Liver (tissue), 9 donors: ENCODE data around the gene SCNN1A. TPM values are rescaled to one million over a fixed set of nuclear protein-coding genes. Genes with fewer than 3 reads are reported as not detected.

ENCODE experiments used
- DNase-seq: peaks from one replicate; pipeline ENCODE4 v3.0.0-alpha.2; 2017; ENCODE audit warnings: low spot score
- H3K27ac ChIP-seq, 2 donors: one replicate each; pipeline ENCODE4 v1.7.0; 2013; ENCODE audit warnings: inconsistent platforms in 2 of 2, low read length in 2 of 2, control low read depth in 1 of 2, low read depth in 1 of 2, mild to moderate bottlenecking in 1 of 2
- H3K27me3 ChIP-seq, 4 donors: one replicate each; pipeline versions ENCODE4 v1.6.1 to v1.7.0; 2013; ENCODE audit warnings: low read length in 3 of 4, inconsistent platforms in 1 of 4, mild to moderate bottlenecking in 1 of 4, moderate library complexity in 1 of 4; ENCODE audit not compliant: control insufficient read depth in 4 of 4, insufficient read depth in 4 of 4
- H3K36me3 ChIP-seq, 4 donors: one replicate each; pipeline versions ENCODE4 v1.6.1 to v1.7.0; 2013; ENCODE audit warnings: low read length in 3 of 4, mild to moderate bottlenecking in 3 of 4, low read depth in 1 of 4, moderate library complexity in 1 of 4; ENCODE audit not compliant: control insufficient read depth in 4 of 4, insufficient read depth in 3 of 4
- H3K4me1 ChIP-seq, 4 donors: one replicate each; pipeline versions ENCODE4 v1.6.1 to v1.7.0; 2013; ENCODE audit warnings: low read length in 3 of 4, mild to moderate bottlenecking in 3 of 4, moderate library complexity in 1 of 4; ENCODE audit not compliant: control insufficient read depth in 4 of 4, insufficient read depth in 4 of 4
- H3K4me3 ChIP-seq, 3 donors: one replicate each; pipeline versions ENCODE4 v1.6.1 to v1.7.0; 2013; ENCODE audit warnings: low read length in 3 of 3, control low read depth in 1 of 3, low read depth in 1 of 3, mild to moderate bottlenecking in 1 of 3
- H3K9ac ChIP-seq, 2 donors: one replicate each; pipeline ENCODE4 v1.7.0; 2013; ENCODE audit warnings: low read length in 2 of 2, mild to moderate bottlenecking in 2 of 2, moderate library complexity in 2 of 2, control low read depth in 1 of 2, low read depth in 1 of 2
- H3K9me3 ChIP-seq, 4 donors: one replicate each; pipeline versions ENCODE4 v1.6.1 to v1.7.0; 2013; ENCODE audit warnings: low read length in 3 of 4; ENCODE audit not compliant: control insufficient read depth in 4 of 4
- CTCF ChIP-seq: fragments of 150-350 bp; IDR thresholded peaks from 2 replicates; pipeline ENCODE4 v1.5.1; 2017; ENCODE audit warnings: improper control_type of control experiment, low read depth, low read length; ENCODE audit not compliant: missing input control
- EGR1 ChIP-seq, 2 donors: IDR thresholded peaks; 2 replicates each; pipeline ENCODE4 v1.6.1; 2016 to 2018; ENCODE audit warnings: antibody characterized with exemption in 2 of 2, low read depth in 2 of 2
- FOXA1 ChIP-seq: IDR thresholded peaks from 2 replicates; pipeline ENCODE4 v1.6.1; 2016; ENCODE audit warnings: antibody characterized with exemption
- FOXA2 ChIP-seq: IDR thresholded peaks from 2 replicates; pipeline ENCODE4 v1.6.1; 2016; ENCODE audit warnings: antibody characterized with exemption
- GABPA ChIP-seq, 2 donors: IDR thresholded peaks in 1 of 2; conservative IDR thresholded peaks in 1 of 2; 2 replicates each; pipeline ENCODE4 v1.6.1; 2016; ENCODE audit warnings: antibody characterized with exemption in 2 of 2, mild to moderate bottlenecking in 1 of 2, moderate library complexity in 1 of 2
- HNF4A ChIP-seq, 2 donors: conservative IDR thresholded peaks; 2 replicates each; pipeline ENCODE4 v1.6.1; 2016; ENCODE audit warnings: antibody characterized with exemption in 2 of 2, mild to moderate bottlenecking in 2 of 2
- HNF4G ChIP-seq: IDR thresholded peaks from 2 replicates; pipeline ENCODE4 v1.6.1; 2016; ENCODE audit warnings: antibody characterized with exemption
- JUND ChIP-seq, 2 donors: IDR thresholded peaks; 2 replicates each; pipeline ENCODE4 v1.6.1; 2016; ENCODE audit warnings: antibody characterized with exemption in 2 of 2
- NR2F2 ChIP-seq: IDR thresholded peaks from 2 replicates; pipeline ENCODE4 v1.6.1; 2016; ENCODE audit warnings: antibody characterized with exemption
- RAD21 ChIP-seq, 2 donors: IDR thresholded peaks; 2 replicates each; pipeline ENCODE4 v1.6.1; 2016; ENCODE audit warnings: antibody characterized with exemption in 2 of 2, mild to moderate bottlenecking in 2 of 2
- RXRA ChIP-seq, 2 donors: IDR thresholded peaks; 2 replicates each; pipeline ENCODE4 v1.6.1; 2017 to 2018; ENCODE audit warnings: antibody characterized with exemption in 2 of 2, mild to moderate bottlenecking in 1 of 2
- SP1 ChIP-seq: IDR thresholded peaks from 2 replicates; pipeline ENCODE4 v1.6.1; 2018; ENCODE audit warnings: antibody characterized with exemption, mild to moderate bottlenecking
- TAF1 ChIP-seq: conservative IDR thresholded peaks from 2 replicates; pipeline ENCODE4 v1.6.1; 2016; ENCODE audit warnings: antibody characterized with exemption, mild to moderate bottlenecking
- YY1 ChIP-seq: IDR thresholded peaks from 2 replicates; pipeline ENCODE4 v1.6.1; 2016; ENCODE audit warnings: antibody characterized with exemption, mild to moderate bottlenecking
- WGBS: extraction: QIAGEN DNeasy Blood & Tissue Kit; methylation state at CpG from one replicate; pipeline ENCODE4 v1.1.7; 2013; 5-methylcytosine and 5-hydroxymethylcytosine counted together
- polyA plus RNA-seq, 2 donors: library from polyadenylated mRNA; stranded (reverse) in 1 of 2; unstranded in 1 of 2; fragments of 200-250 nt in 1 of 2; fragments of >200 nt in 1 of 2; fragmentation: Nextera tagmentation in 1 of 2; extraction: Ambion mirVana in 1 of 2; gene quantifications; one replicate each; pipeline versions ENCODE4 v1.2.1 to v1.2.3, GENCODE V29; 2013 to 2015
- total RNA-seq, 2 donors: library from RNA; depleted of rRNA; stranded (reverse); fragments of >200 nt; gene quantifications; one replicate each; pipeline ENCODE4 v1.2.3, GENCODE V29; 2014
- TF ChIP-seq, protein P1 (sequence below): IDR thresholded peaks from 2 replicates; pipeline ENCODE4 v1.6.1; 2016; ENCODE audit warnings: antibody characterized with exemption
- TF ChIP-seq, protein P2 (sequence below): IDR thresholded peaks from 2 replicates; pipeline ENCODE4 v1.6.1; 2016; ENCODE audit warnings: antibody characterized with exemption
- TF ChIP-seq, protein P3 (sequence below): IDR thresholded peaks from 2 replicates; pipeline ENCODE4 v1.6.1; 2016; ENCODE audit warnings: antibody characterized with exemption, mild to moderate bottlenecking
- TF ChIP-seq, protein P4 (sequence below): IDR thresholded peaks from 2 replicates; pipeline ENCODE4 v1.6.1; 2016; ENCODE audit warnings: antibody characterized with exemption
- donor health status: healthy.
- donor health status: healthy.
- donor health status: healthy.
- donor health status: healthy.
- donor health status: healthy.

The SCNN1A gene
- total and polyA plus RNA-seq, 4 donors = 0.47 to 7.7 (median 2.9) TPM

GRCh38 chr12:6301721-6302120 is 73.6 kb downstream of the SCNN1A start:
- Histone ChIP-seq H3K4me3 (no peak overlapping the region), H3K9me3 (no peaks in the 10 kb centered on the region), H3K9ac (no peak overlapping the region), H3K36me3 (no peaks in the 10 kb centered on the region), H3K4me1 (peaks cover 0 to under 1% (median 0%) of the 10 kb centered on the region in 4 donors), H3K27me3 (no peaks in the 10 kb centered on the region), H3K27ac (no peak overlapping the region)
- TF ChIP-seq NR2F2 = no peak
- no peak for TF ChIP-seq CTCF
- TF ChIP-seq, protein P1, sequence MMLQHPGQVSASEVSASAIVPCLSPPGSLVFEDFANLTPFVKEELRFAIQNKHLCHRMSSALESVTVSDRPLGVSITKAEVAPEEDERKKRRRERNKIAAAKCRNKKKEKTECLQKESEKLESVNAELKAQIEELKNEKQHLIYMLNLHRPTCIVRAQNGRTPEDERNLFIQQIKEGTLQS = no peak
- TF ChIP-seq HNF4A (conservative IDR thresholded peaks at IDR 0.05) = no peak
- TF ChIP-seq SP1 = no peak
- TF ChIP-seq, protein P2, sequence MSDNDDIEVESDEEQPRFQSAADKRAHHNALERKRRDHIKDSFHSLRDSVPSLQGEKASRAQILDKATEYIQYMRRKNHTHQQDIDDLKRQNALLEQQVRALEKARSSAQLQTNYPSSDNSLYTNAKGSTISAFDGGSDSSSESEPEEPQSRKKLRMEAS = no peak
- TF ChIP-seq FOXA1 = no peak
- TF ChIP-seq RAD21 (IDR thresholded peaks at IDR 0.05) = no peak
- TF ChIP-seq TAF1 = no peak
- no peak for TF ChIP-seq GABPA (IDR thresholded peaks at IDR 0.05 in 1 of 2, conservative IDR thresholded peaks at IDR 0.05 in 1 of 2)
- no peak for TF ChIP-seq JUND (IDR thresholded peaks at IDR 0.05)
- no peak for TF ChIP-seq EGR1 (IDR thresholded peaks at IDR 0.05; ENCODE audit: low read depth in 2 of 2)
- no peak for TF ChIP-seq YY1
- TF ChIP-seq HNF4G = no peak
- TF ChIP-seq, protein P3, sequence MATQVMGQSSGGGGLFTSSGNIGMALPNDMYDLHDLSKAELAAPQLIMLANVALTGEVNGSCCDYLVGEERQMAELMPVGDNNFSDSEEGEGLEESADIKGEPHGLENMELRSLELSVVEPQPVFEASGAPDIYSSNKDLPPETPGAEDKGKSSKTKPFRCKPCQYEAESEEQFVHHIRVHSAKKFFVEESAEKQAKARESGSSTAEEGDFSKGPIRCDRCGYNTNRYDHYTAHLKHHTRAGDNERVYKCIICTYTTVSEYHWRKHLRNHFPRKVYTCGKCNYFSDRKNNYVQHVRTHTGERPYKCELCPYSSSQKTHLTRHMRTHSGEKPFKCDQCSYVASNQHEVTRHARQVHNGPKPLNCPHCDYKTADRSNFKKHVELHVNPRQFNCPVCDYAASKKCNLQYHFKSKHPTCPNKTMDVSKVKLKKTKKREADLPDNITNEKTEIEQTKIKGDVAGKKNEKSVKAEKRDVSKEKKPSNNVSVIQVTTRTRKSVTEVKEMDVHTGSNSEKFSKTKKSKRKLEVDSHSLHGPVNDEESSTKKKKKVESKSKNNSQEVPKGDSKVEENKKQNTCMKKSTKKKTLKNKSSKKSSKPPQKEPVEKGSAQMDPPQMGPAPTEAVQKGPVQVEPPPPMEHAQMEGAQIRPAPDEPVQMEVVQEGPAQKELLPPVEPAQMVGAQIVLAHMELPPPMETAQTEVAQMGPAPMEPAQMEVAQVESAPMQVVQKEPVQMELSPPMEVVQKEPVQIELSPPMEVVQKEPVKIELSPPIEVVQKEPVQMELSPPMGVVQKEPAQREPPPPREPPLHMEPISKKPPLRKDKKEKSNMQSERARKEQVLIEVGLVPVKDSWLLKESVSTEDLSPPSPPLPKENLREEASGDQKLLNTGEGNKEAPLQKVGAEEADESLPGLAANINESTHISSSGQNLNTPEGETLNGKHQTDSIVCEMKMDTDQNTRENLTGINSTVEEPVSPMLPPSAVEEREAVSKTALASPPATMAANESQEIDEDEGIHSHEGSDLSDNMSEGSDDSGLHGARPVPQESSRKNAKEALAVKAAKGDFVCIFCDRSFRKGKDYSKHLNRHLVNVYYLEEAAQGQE = no peak
- TF ChIP-seq FOXA2 = no peak
- TF ChIP-seq, protein P4, sequence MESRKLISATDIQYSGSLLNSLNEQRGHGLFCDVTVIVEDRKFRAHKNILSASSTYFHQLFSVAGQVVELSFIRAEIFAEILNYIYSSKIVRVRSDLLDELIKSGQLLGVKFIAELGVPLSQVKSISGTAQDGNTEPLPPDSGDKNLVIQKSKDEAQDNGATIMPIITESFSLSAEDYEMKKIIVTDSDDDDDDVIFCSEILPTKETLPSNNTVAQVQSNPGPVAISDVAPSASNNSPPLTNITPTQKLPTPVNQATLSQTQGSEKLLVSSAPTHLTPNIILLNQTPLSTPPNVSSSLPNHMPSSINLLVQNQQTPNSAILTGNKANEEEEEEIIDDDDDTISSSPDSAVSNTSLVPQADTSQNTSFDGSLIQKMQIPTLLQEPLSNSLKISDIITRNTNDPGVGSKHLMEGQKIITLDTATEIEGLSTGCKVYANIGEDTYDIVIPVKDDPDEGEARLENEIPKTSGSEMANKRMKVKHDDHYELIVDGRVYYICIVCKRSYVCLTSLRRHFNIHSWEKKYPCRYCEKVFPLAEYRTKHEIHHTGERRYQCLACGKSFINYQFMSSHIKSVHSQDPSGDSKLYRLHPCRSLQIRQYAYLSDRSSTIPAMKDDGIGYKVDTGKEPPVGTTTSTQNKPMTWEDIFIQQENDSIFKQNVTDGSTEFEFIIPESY = no peak
- TF ChIP-seq RXRA (IDR thresholded peaks at IDR 0.05) = no peak
- 94% methylated on average over 7 of the region's 7 CpGs for WGBS
- no peak for DNase-seq
